Chondrocyte (in vitro differentiated cells): ENCODE measurements around the gene SCARB1. TPM values are rescaled to one million over a fixed set of nuclear protein-coding genes. Genes with fewer than 3 reads are reported as not detected.

Source experiments
- DNase-seq: peaks from one replicate; pipeline ENCODE4 v3.0.0; 2021; ENCODE audit warnings: mixed read lengths, low spot score
- H3K27ac Mint-ChIP-seq: one replicate; pipeline ENCODE4 v1.8.0; 2021; ENCODE audit warnings: mild to moderate bottlenecking, moderate library complexity, mixed read lengths; ENCODE audit not compliant: unreplicated experiment
- H3K27me3 Mint-ChIP-seq: 2 replicates; pipeline ENCODE4 v1.8.0; 2021; ENCODE audit warnings: low read depth, mixed read lengths
- H3K36me3 Mint-ChIP-seq: 2 replicates; pipeline ENCODE4 v1.8.0; 2021; ENCODE audit warnings: low read depth, mixed read lengths
- H3K4me1 Mint-ChIP-seq: 2 replicates; pipeline ENCODE4 v1.8.0; 2021; ENCODE audit warnings: low read depth, mild to moderate bottlenecking, mixed read lengths
- H3K4me3 Mint-ChIP-seq: one replicate; pipeline ENCODE4 v1.8.0; 2021; ENCODE audit warnings: mild to moderate bottlenecking, moderate library complexity, mixed read lengths; ENCODE audit not compliant: unreplicated experiment
- H3K9me3 Mint-ChIP-seq: 2 replicates; pipeline ENCODE4 v1.8.0; 2021; ENCODE audit warnings: low read depth, mixed read lengths
- CTCF ChIP-seq: fragments of 200-600 bp; sonication (generic); IDR thresholded peaks from 2 replicates; pipeline ENCODE4 v1.5.0; 2021; ENCODE audit warnings: antibody characterized with exemption, mild to moderate bottlenecking, moderate library complexity
- total RNA-seq: library from RNA; stranded (reverse); gene quantifications from 3 replicates; pipeline ENCODE4 v1.2.1, GENCODE V29; 2021

Gene SCARB1
- total RNA-seq, 1 donor from 2014 or later: 20.1 TPM

- Mint-ChIP-seq H3K4me3 (no peak overlapping the region), H3K27me3 (no peaks in the 10 kb centered on the region), H3K36me3 (no peaks in the 10 kb centered on the region), H3K9me3 (peaks cover 8% of the 10 kb centered on the region), H3K4me1 (peaks cover 84% of the 10 kb centered on the region), H3K27ac (peak overlapping the region; percentile 92)
- TF ChIP-seq CTCF: no peak
- no peak for DNase-seq
Measured at GRCh38 chr12:124764870-124765580, 98.6 kb downstream of the SCARB1 start.

- peak; percentile 92 for TF ChIP-seq CTCF
- DNase-seq: no peak
- H3K27me3 Mint-ChIP-seq: no peaks in the 10 kb centered on the region
- H3K9me3 Mint-ChIP-seq: peaks cover 8% of the 10 kb centered on the region
- H3K4me1 Mint-ChIP-seq: peaks cover 87% of the 10 kb centered on the region
- H3K36me3 Mint-ChIP-seq: no peaks in the 10 kb centered on the region
- H3K27ac Mint-ChIP-seq: peak overlapping the region; percentile 92
- no peak overlapping the region for H3K4me3 Mint-ChIP-seq
Measured at GRCh38 chr12:124764451-124764850, 99.2 kb downstream of the SCARB1 start.

GRCh38 chr12:124763594-124763979, 100.1 kb downstream of the SCARB1 start:
- H3K27me3 Mint-ChIP-seq: no peaks in the 10 kb centered on the region
- H3K4me1 Mint-ChIP-seq: peaks cover 86% of the 10 kb centered on the region
- DNase-seq: no peak
- no peaks in the 10 kb centered on the region for H3K36me3 Mint-ChIP-seq
- peak overlapping the region; percentile 5 for H3K27ac Mint-ChIP-seq
- H3K9me3 Mint-ChIP-seq: peaks cover 8% of the 10 kb centered on the region
- no peak overlapping the region for H3K4me3 Mint-ChIP-seq
- no peak for TF ChIP-seq CTCF

GRCh38 chr12:124762791-124763593, 100.7 kb downstream of the SCARB1 start:
- Mint-ChIP-seq H3K4me3 (no peak overlapping the region), H3K27me3 (no peaks in the 10 kb centered on the region), H3K36me3 (no peaks in the 10 kb centered on the region), H3K27ac (peak overlapping the region; percentile 5), H3K4me1 (peaks cover 80% of the 10 kb centered on the region), H3K9me3 (peaks cover 8% of the 10 kb centered on the region)
- no peak for TF ChIP-seq CTCF
- no peak for DNase-seq

GRCh38 chr12:124762384-124762783, 101.3 kb downstream of the SCARB1 start:
- Mint-ChIP-seq H3K36me3 (no peaks in the 10 kb centered on the region), H3K27me3 (no peaks in the 10 kb centered on the region), H3K4me1 (peaks cover 78% of the 10 kb centered on the region), H3K9me3 (peaks cover 11% of the 10 kb centered on the region), H3K27ac (no peak overlapping the region), H3K4me3 (no peak overlapping the region)
- no peak for DNase-seq
- no peak for TF ChIP-seq CTCF
